ENCODE results near the gene PVALEF.

The PVALEF gene

GRCh38 chr17:81128338-81128737, 37.0 kb upstream of the PVALEF start:
- no peak overlapping the region for H2AFZ ChIP-seq (ENCODE audit: low read length)
- no peak overlapping the region for H3K27ac ChIP-seq (ENCODE audit: low read length)
- no peaks in the 10 kb centered on the region for H3K9me2 ChIP-seq (replicated peaks; ENCODE audit: insufficient read depth, low read length)
- no peak overlapping the region for H3K9ac ChIP-seq (ENCODE audit: low read length)
- H3K36me3 ChIP-seq (replicated peaks; ENCODE audit: insufficient read depth, low read length), result no peaks in the 10 kb centered on the region
- no peaks in the 10 kb centered on the region for H3F3A ChIP-seq (ENCODE audit: insufficient read depth, low read length)
- H3K4me1 ChIP-seq (ENCODE audit: low read length), result no peaks in the 10 kb centered on the region
- H4K20me1 ChIP-seq (ENCODE audit: insufficient read depth, low read length), result no peaks in the 10 kb centered on the region
- no peaks in the 10 kb centered on the region for H3K79me2 ChIP-seq (ENCODE audit: low read length)
- no peak for DNase-seq
- H3K27me3 ChIP-seq (replicated peaks; ENCODE audit: insufficient read depth, low read length), result peaks cover 88% of the 10 kb centered on the region
- H3K4me2 ChIP-seq (ENCODE audit: low read depth, low read length), result no peak overlapping the region
- no peak overlapping the region for H3K4me3 ChIP-seq (ENCODE audit: low read length)
- TF ChIP-seq EZH2phosphoT487 (IDR thresholded peaks at IDR 0.05; ENCODE audit: low read length) (no peak), EZH2 (optimal IDR thresholded peaks at IDR 0.05; ENCODE audit: low read depth, low read length) (no peak)
- TF ChIP-seq, protein P1, sequence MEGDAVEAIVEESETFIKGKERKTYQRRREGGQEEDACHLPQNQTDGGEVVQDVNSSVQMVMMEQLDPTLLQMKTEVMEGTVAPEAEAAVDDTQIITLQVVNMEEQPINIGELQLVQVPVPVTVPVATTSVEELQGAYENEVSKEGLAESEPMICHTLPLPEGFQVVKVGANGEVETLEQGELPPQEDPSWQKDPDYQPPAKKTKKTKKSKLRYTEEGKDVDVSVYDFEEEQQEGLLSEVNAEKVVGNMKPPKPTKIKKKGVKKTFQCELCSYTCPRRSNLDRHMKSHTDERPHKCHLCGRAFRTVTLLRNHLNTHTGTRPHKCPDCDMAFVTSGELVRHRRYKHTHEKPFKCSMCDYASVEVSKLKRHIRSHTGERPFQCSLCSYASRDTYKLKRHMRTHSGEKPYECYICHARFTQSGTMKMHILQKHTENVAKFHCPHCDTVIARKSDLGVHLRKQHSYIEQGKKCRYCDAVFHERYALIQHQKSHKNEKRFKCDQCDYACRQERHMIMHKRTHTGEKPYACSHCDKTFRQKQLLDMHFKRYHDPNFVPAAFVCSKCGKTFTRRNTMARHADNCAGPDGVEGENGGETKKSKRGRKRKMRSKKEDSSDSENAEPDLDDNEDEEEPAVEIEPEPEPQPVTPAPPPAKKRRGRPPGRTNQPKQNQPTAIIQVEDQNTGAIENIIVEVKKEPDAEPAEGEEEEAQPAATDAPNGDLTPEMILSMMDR (IDR thresholded peaks at IDR 0.05; ENCODE audit: low read length), result no peak
- no peaks in the 10 kb centered on the region for H3K9me3 ChIP-seq (replicated peaks; ENCODE audit: insufficient read depth, low read length)

GRCh38 chr17:81128774-81129173, 36.5 kb upstream of the PVALEF start:
- Histone ChIP-seq H3K27me3 (replicated peaks; ENCODE audit: insufficient read depth, low read length) (peaks cover 88% of the 10 kb centered on the region), H3F3A (ENCODE audit: insufficient read depth, low read length) (no peaks in the 10 kb centered on the region), H2AFZ (ENCODE audit: low read length) (no peak overlapping the region), H3K4me1 (ENCODE audit: low read length) (no peaks in the 10 kb centered on the region), H3K9me3 (replicated peaks; ENCODE audit: insufficient read depth, low read length) (no peaks in the 10 kb centered on the region), H3K4me3 (ENCODE audit: low read length) (no peak overlapping the region), H3K9me2 (replicated peaks; ENCODE audit: insufficient read depth, low read length) (no peaks in the 10 kb centered on the region), H3K27ac (ENCODE audit: low read length) (no peak overlapping the region), H3K36me3 (replicated peaks; ENCODE audit: insufficient read depth, low read length) (no peaks in the 10 kb centered on the region), H3K4me2 (ENCODE audit: low read depth, low read length) (no peak overlapping the region), H3K9ac (ENCODE audit: low read length) (no peak overlapping the region), H4K20me1 (ENCODE audit: insufficient read depth, low read length) (no peaks in the 10 kb centered on the region), H3K79me2 (ENCODE audit: low read length) (no peaks in the 10 kb centered on the region)
- DNase-seq, result no peak
- no peak for TF ChIP-seq EZH2phosphoT487 (IDR thresholded peaks at IDR 0.05; ENCODE audit: low read length)
- TF ChIP-seq EZH2 (optimal IDR thresholded peaks at IDR 0.05; ENCODE audit: low read depth, low read length), result no peak
- TF ChIP-seq, protein P1 (IDR thresholded peaks at IDR 0.05; ENCODE audit: low read length), result no peak

DNA sequence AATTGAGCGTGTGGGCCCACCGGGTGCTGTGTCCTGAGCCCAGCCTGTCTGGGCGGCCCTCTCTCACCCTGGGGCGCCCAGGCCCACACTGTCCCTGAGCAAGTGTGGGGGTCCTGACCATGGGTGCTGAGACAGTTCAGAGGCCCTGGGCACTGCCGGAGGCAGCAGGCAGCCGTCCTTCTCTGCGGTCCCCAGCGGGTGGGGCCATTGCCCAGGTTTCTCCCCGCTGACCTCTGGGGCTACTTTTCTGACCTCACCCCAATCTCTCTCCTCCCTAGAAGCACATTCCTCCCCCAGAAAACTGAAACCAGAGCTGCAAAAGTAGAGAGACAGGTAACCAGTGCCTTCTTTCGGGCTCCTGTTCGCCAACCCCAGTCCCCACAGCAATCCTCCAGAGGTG, 36.0 kb upstream of the PVALEF start:
- TF ChIP-seq, protein P1 (IDR thresholded peaks at IDR 0.05; ENCODE audit: low read length), result no peak
- TF ChIP-seq EZH2 (optimal IDR thresholded peaks at IDR 0.05; ENCODE audit: low read depth, low read length), result no peak
- no peak for TF ChIP-seq EZH2phosphoT487 (IDR thresholded peaks at IDR 0.05; ENCODE audit: low read length)
- Histone ChIP-seq H3F3A (ENCODE audit: insufficient read depth, low read length) (no peaks in the 10 kb centered on the region), H3K27ac (ENCODE audit: low read length) (no peak overlapping the region), H2AFZ (ENCODE audit: low read length) (no peak overlapping the region), H3K36me3 (replicated peaks; ENCODE audit: insufficient read depth, low read length) (no peaks in the 10 kb centered on the region), H3K79me2 (ENCODE audit: low read length) (no peaks in the 10 kb centered on the region), H3K9me2 (replicated peaks; ENCODE audit: insufficient read depth, low read length) (no peaks in the 10 kb centered on the region), H3K27me3 (replicated peaks; ENCODE audit: insufficient read depth, low read length) (peaks cover 90% of the 10 kb centered on the region), H3K9ac (ENCODE audit: low read length) (no peak overlapping the region), H3K9me3 (replicated peaks; ENCODE audit: insufficient read depth, low read length) (no peaks in the 10 kb centered on the region), H3K4me1 (ENCODE audit: low read length) (no peaks in the 10 kb centered on the region), H3K4me2 (ENCODE audit: low read depth, low read length) (no peak overlapping the region), H3K4me3 (ENCODE audit: low read length) (no peak overlapping the region), H4K20me1 (ENCODE audit: insufficient read depth, low read length) (no peaks in the 10 kb centered on the region)
- no peak for DNase-seq

Measured in MM.1S (cell line).